Glutamatergic neuron (in vitro differentiated cells): ENCODE results near the gene C2CD4D. TPM values are rescaled to one million over a fixed set of nuclear protein-coding genes. Genes with fewer than 3 reads are reported as not detected.

Experiments used
- DNase-seq: peaks from one replicate; pipeline ENCODE4 v3.0.0; 2022
- H3K27ac Mint-ChIP-seq: one replicate; pipeline ENCODE4 v1.8.0; 2020; ENCODE audit warnings: mild to moderate bottlenecking, mixed read lengths, inconsistent platforms; ENCODE audit not compliant: unreplicated experiment
- H3K27me3 Mint-ChIP-seq: one replicate; pipeline ENCODE4 v1.8.0; 2020; ENCODE audit warnings: mild to moderate bottlenecking, moderate library complexity, mixed read lengths, inconsistent platforms; ENCODE audit not compliant: unreplicated experiment
- H3K36me3 Mint-ChIP-seq: one replicate; pipeline ENCODE4 v1.8.0; 2020; ENCODE audit warnings: mild to moderate bottlenecking, mixed read lengths, inconsistent platforms; ENCODE audit not compliant: unreplicated experiment
- H3K4me1 Mint-ChIP-seq: one replicate; pipeline ENCODE4 v1.8.0; 2020; ENCODE audit warnings: mild to moderate bottlenecking, low read depth, mixed read lengths, inconsistent platforms; ENCODE audit not compliant: unreplicated experiment
- H3K4me3 Mint-ChIP-seq: one replicate; pipeline ENCODE4 v1.8.0; 2020; ENCODE audit warnings: mild to moderate bottlenecking, mixed read lengths, inconsistent platforms; ENCODE audit not compliant: unreplicated experiment
- H3K9me3 Mint-ChIP-seq: one replicate; pipeline ENCODE4 v1.8.0; 2020; ENCODE audit warnings: mild to moderate bottlenecking, moderate library complexity, mixed read lengths, inconsistent platforms; ENCODE audit not compliant: unreplicated experiment
- total RNA-seq: library from RNA; stranded (reverse); fragmentation: NEBNext Ultra II Directional; extraction: Animal tissue kit (Norgen Biotek cat#: 25700); gene quantifications from one replicate; pipeline ENCODE4 v1.2.1, GENCODE V29; 2021; ENCODE audit not compliant: unreplicated experiment
- TF ChIP-seq, protein P1 (sequence below): fragments of 200-600 bp; sonication (generic); IDR thresholded peaks from one replicate; pipeline ENCODE4 v1.5.0; 2021; ENCODE audit not compliant: partially characterized antibody, unreplicated experiment

The C2CD4D gene
- total RNA-seq, 1 donor from 2014 or later: not detected

GRCh38 chr1:151828921-151829320, 10.7 kb downstream of the C2CD4D start:
- Mint-ChIP-seq H3K36me3 (no peaks in the 10 kb centered on the region), H3K27ac (peak overlapping the region; percentile 13), H3K27me3 (peaks cover 17% of the 10 kb centered on the region), H3K4me1 (peaks cover 7% of the 10 kb centered on the region), H3K4me3 (no peak overlapping the region), H3K9me3 (peaks cover 3% of the 10 kb centered on the region)
- no peak for DNase-seq
- TF ChIP-seq, protein P1, sequence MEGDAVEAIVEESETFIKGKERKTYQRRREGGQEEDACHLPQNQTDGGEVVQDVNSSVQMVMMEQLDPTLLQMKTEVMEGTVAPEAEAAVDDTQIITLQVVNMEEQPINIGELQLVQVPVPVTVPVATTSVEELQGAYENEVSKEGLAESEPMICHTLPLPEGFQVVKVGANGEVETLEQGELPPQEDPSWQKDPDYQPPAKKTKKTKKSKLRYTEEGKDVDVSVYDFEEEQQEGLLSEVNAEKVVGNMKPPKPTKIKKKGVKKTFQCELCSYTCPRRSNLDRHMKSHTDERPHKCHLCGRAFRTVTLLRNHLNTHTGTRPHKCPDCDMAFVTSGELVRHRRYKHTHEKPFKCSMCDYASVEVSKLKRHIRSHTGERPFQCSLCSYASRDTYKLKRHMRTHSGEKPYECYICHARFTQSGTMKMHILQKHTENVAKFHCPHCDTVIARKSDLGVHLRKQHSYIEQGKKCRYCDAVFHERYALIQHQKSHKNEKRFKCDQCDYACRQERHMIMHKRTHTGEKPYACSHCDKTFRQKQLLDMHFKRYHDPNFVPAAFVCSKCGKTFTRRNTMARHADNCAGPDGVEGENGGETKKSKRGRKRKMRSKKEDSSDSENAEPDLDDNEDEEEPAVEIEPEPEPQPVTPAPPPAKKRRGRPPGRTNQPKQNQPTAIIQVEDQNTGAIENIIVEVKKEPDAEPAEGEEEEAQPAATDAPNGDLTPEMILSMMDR: no peak

DNA sequence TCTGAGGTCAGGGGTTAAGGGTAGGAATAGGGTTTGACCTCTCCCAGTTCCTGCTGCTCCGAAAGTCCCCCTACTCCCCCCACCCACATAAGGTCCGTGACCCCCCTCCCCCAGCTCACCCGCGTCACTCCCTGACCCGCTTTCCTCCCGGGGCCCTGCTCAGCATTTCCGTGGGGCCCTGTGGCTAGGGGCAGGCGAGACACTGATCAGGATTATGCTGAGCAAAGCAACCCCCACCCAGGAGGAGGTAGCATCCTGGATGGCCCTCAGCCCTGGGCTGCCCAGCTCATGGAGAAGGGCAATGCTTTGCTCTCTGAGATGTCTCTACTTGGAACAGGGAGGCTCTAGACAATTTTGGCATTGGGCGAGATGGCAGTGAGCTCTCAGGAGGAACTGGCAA, 11.8 kb downstream of the C2CD4D start:
- Mint-ChIP-seq H3K27me3 (peaks cover 19% of the 10 kb centered on the region), H3K4me3 (no peak overlapping the region), H3K36me3 (no peaks in the 10 kb centered on the region), H3K4me1 (peaks cover 7% of the 10 kb centered on the region), H3K27ac (no peak overlapping the region), H3K9me3 (peaks cover 7% of the 10 kb centered on the region)
- TF ChIP-seq, protein P1: no peak
- no peak for DNase-seq

DNA sequence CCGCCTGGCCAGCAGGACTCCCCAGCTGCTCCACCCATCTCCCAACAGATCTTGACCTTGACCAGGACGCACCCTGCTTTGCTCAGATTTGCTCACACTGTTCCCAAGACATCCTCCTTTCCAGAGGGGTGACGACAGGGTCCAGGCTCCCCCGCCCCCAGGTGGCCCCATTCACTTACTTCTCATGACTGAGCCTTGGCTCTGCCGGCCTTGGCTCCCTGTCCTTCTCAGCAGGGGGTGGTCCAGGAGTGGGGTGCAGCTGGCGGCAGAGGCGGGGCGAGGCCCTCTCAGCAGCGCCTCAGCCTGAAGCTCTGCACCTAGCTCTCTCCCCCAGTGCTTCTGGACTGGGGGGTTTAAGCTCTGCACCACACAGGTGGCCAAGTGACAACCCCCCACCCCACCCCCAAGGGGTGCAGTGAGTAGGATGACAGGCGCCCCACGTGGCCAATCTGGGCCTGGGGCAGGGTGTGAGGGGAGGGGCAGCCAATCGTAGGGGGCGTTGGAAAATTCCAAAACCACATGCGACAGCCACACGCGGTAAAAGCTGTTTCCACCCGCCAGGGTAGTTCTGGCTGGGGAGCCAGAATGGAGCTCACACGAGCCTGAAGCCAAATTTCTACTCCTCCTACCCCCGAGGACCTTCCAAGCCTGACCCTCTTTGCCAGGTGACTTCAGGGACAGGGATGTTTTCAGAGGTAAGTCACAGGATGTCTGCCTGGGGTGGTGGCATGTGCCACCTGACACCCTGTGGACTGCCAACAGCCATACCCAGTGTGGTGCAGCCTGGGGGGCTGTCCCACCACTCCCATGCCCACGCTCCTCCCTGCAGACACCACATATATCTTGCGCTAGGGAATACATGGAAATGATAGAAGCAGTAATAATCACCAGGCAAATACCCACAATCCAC, 13.6 kb downstream of the C2CD4D start:
- no peak overlapping the region for H3K27ac Mint-ChIP-seq
- H3K9me3 Mint-ChIP-seq: peaks cover 6% of the 10 kb centered on the region

GRCh38 chr1:151825204-151825603, 14.4 kb downstream of the C2CD4D start:
- Mint-ChIP-seq H3K9me3 (peaks cover 6% of the 10 kb centered on the region), H3K4me3 (no peak overlapping the region), H3K4me1 (peaks cover 7% of the 10 kb centered on the region), H3K27me3 (peaks cover 19% of the 10 kb centered on the region), H3K36me3 (no peaks in the 10 kb centered on the region), H3K27ac (no peak overlapping the region)
- DNase-seq: no peak
- TF ChIP-seq, protein P1: no peak

More for the DNA sequence above, 13.6 kb downstream of the C2CD4D start:
- no peak overlapping the region for H3K4me3 Mint-ChIP-seq
- TF ChIP-seq, protein P1: no peak
- H3K4me1 Mint-ChIP-seq: peaks cover 7% of the 10 kb centered on the region
- peaks cover 21% of the 10 kb centered on the region for H3K27me3 Mint-ChIP-seq
- DNase-seq: no peak
- H3K36me3 Mint-ChIP-seq: no peaks in the 10 kb centered on the region

DNA sequence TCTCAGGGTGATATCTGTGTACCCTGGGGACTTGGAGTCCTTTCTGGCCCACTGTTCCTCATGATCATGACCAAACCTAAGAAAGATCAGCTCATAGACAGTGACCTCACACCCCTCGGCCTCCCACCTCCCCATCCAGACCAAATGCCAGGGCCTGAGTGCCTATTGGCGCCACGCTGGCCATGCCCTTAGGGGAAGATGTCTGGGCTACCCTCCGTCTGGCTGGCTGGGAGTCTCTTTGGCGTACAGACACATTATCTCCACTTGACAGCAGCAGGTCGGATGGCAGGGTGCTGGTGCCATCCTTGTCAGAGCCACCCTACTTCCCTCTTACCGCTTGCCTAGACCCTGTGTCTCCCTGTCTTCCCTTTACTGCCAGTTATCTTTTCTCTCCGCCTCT, 16.4 kb downstream of the C2CD4D start:
- no peak for DNase-seq
- peaks cover 16% of the 10 kb centered on the region for H3K27me3 Mint-ChIP-seq
- H3K4me3 Mint-ChIP-seq: no peak overlapping the region
- H3K36me3 Mint-ChIP-seq: no peaks in the 10 kb centered on the region
- no peaks in the 10 kb centered on the region for H3K4me1 Mint-ChIP-seq
- no peak overlapping the region for H3K27ac Mint-ChIP-seq
- TF ChIP-seq, protein P1: no peak
- peaks cover 6% of the 10 kb centered on the region for H3K9me3 Mint-ChIP-seq
